Myocyte (in vitro differentiated cells): ENCODE results near the gene KIAA0319L. TPM values are rescaled to one million over a fixed set of nuclear protein-coding genes. Genes with fewer than 3 reads are reported as not detected.

Experiments
- DNase-seq: peaks from one replicate; pipeline ENCODE4 v3.0.0-alpha.2; 2012; ENCODE audit warnings: low read depth
- total RNA-seq: library from RNA; depleted of rRNA; stranded (reverse); fragments of >200 nt; gene quantifications from 2 replicates; pipeline ENCODE4 v1.2.3, GENCODE V29; 2014

KIAA0319L gene
- total RNA-seq, 1 donor from 2014 or later = 81.3 TPM

DNA sequence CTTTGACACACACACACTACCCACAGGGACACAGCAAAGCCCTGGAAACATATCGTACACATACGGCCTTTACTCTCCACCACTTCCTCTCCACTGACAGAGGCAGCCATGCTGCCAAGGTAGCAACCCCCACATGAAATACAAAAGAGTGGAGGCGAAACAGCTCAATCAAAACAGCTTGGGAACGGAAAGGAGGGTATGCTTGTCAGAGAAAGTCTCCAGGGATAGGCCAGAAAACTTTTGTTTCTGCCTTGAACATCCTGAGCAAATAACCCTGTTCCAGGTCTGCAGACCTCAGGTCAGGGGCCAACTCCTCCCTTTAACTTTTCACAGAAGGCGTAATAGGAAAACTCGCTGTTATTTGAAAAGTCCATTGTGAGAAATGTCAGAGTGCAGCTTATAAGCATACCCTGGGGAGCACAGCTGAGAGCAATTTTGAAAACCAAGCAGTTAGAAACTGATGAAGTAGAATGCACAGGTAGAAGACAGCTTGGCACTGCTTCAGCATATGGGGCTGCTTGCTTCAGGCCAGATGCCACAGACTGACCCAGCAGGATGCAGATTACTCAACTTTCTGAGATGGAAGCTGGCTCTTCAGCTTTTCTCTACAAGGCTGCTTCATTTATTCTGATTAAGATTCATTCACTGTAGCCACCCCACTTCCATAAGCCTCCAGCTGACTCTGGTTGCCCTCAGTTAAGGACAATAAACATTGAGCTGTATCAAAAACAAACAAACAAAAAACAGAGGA is 18.0 kb downstream of the KIAA0319L start:
- no peak for DNase-seq

DNA sequence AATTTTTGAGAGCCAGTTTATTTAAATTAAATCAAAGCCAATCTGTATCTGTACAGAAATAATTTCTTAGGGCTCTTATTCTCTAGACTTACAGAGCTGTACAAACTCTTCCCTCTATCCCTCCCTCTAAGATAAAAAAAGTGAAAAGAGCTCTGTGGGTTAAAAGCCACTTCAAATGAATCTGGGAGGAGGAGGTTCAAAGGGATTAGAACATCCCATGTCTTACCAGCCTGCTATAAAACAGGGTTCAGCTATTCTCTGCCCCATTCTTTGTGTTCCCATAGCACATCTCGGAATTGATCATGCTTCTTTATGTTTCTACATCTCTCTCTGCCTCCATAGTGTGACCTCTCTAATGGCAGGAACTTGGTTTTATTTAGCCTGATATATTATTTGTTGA is 19.4 kb downstream of the KIAA0319L start:
- no peak for DNase-seq

DNA sequence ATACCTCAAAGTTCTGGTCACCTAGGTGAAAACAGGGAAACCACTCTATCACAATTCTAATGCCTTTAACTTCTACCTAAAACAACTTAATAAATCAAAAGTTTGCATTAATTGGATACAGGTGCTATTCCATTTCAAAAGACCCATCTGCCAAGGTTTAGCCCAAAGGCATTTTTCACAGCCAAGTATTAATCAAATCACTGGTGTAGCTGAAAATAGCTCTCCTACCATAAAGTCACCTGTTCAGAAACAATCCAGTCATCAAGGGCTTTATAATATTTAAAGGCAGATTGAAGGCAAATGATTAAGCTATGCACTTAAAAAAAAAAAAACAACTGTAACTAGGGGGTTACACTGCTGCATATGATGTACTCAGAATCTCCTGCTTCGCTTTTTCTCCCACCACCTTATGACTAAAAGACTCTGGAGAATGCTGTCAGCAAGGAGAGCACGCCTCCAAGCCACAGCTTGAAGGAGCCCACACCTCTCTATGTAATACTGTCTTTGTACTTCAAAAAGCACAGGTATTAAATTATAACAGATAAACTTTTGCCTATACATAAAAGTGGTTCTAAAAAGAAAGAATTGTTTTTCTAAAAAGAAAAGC is 20.5 kb downstream of the KIAA0319L start:
- DNase-seq = no peak

DNA sequence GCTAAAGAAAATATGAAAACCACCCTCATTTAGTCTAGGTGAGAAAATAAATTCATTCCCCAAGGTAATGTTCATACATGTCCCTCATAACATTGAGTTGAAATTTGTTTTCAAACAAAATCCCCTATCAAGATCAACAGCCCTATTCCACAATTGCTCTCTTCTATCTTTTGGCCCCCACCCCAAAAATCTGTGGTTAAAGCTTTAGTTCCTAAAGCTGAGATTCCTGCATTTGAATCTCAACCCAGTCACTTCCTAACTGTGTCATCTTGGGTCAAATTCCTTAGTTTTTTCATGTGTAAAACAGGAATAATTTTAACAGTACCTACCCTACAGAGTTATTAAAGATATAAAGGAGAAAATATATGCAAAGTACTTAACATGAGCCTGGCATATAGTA is 22.0 kb downstream of the KIAA0319L start:
- DNase-seq = no peak

GRCh38 chr1:35533586-35533985 is 23.6 kb downstream of the KIAA0319L start:
- no peak for DNase-seq

GRCh38 chr1:35532497-35533223 is 24.5 kb downstream of the KIAA0319L start:
- DNase-seq = no peak

GRCh38 chr1:35531368-35531767 is 25.8 kb downstream of the KIAA0319L start:
- no peak for DNase-seq

GRCh38 chr1:35530946-35531345 is 26.3 kb downstream of the KIAA0319L start:
- no peak for DNase-seq

DNA sequence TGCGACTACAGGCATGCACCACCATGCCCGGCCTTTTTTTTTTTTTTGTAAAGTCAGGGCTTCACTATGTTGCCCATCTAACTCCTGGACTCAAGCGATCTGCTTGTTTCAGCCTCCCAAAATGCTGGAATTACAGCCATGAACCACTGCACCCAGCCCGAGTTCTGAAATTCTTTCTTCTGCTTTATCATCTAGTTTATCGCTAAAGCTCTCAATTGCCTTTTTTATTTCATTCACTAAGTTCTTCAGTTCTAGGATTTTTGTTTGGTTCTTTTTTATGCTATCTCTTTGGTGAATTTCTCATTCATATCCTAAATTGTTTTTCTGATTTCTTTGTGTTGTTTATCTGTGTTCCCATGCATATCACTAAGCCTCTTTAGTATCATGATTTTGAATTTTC is 27.0 kb downstream of the KIAA0319L start:
- DNase-seq = no peak

DNA sequence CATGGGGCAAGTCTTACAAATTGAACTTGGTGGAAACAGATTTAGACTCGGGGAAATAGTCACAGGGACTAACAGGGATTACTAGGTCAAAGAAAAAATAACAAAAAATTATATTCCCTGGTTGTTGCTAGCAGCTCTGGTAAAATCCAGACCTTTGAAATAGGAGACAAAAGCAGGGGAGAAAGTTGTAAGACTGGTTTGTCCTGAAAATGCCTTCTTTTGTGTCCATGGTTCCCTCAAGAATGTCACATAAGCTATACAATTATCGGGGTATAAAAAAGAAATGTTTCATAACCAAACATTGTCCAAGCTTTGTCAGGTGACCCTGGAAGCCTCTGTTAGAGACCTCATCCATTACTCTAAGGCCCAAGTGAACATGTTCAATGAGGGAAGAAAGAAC is 33.1 kb downstream of the KIAA0319L start:
- DNase-seq = no peak

DNA sequence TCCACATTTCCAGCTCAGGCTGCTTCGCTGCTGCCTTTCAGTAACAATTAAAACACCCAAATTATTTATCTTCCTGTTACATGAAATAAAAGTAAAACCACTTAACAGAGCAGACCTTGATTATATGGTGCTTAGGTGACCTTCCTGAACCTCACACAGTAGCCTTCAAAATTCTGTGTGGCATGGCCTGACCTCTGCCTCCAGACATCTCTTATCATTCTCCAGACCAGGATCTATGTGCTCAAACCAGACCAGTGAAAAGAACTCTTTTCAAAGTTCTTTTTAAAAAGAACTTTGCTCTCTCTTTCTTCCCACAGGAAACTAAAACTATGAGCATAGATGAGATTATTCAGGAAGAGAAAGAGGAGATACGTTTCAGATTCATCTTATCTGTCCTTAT is 37.8 kb downstream of the KIAA0319L start:
- DNase-seq = no peak

GRCh38 chr1:35518183-35518582 is 39.0 kb downstream of the KIAA0319L start:
- DNase-seq = no peak

- no peak for DNase-seq
These were observed 45.9 kb downstream of the KIAA0319L start for GRCh38 chr1:35511305-35511704.

- DNase-seq = no peak
These were observed 47.6 kb downstream of the KIAA0319L start for GRCh38 chr1:35509558-35509957.

DNA sequence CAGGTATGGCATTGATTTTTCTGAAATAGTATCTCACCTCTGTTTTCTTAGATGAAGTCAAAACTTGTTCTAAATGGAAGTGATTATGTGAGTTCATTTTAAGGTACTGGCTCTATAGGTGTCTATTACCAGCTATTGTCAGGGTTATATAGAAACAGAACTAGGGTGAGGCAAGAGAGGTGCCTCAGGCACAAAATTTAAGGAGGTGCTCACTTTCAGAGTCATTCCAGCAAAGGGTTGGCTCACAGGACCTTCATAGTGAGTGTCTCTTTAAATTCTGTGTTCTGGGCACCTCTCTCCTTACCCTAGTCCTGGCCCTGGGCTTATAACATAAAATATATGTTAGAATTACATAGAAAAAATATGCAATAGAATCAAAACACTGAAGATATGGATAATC is 49.3 kb downstream of the KIAA0319L start:
- no peak for DNase-seq

- no peak for DNase-seq
These were observed 50.0 kb downstream of the KIAA0319L start for GRCh38 chr1:35506960-35507912.

- DNase-seq = peak; percentile 79
These were observed 51.0 kb downstream of the KIAA0319L start for GRCh38 chr1:35505911-35506798.

DNA sequence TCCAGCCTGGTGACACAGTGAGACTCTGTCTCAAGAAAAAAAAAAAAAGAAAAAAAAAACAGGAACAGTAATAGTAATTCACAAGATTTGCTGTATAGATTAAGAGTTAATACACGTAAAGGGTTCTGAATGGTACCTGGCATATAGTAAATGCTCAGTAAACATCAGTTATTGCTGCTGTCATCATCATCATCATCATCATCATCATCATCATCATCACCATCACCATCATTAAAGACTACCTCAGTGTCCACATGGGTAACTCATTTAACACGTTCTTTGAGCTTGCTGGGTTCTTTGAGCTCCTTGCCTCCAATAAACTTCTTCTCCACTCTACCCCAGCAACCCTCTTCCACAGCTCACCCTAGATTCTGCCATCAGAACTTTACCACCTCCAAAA is 55.0 kb downstream of the KIAA0319L start:
- no peak for DNase-seq

DNA sequence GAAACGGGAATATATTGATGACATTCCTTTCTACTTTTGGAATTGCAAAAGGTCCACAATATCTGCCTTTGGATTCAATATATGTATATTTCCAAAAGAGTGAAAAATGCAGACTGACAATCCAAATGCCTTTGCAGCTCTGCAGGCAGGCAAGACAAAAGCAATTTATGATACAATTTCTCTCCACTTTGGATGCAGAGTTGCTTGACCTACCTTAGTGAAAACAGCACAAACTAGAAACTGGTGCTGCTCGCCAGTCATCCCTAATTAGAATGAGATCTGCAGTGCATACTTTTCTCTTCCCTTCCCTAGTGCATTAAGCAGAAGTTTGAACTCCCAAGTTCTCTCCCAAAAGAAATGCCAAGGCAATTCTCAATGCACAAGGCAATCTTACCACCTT is 56.8 kb downstream of the KIAA0319L start:
- DNase-seq = no peak

GRCh38 chr1:35499652-35500176 is 57.5 kb downstream of the KIAA0319L start:
- DNase-seq = no peak
